ENCODE results near the gene TTC7B. TPM values are rescaled to one million over a fixed set of nuclear protein-coding genes. Genes with fewer than 3 reads are reported as not detected.

The TTC7B gene
- total RNA-seq, 1 donor from 2014 or later: 40.4 TPM

- H3K4me3 Mint-ChIP-seq: no peak overlapping the region
- H3K36me3 Mint-ChIP-seq: no peaks in the 10 kb centered on the region
- no peak for TF ChIP-seq CTCF (conservative IDR thresholded peaks at IDR 0.05)
- peak; percentile 47 for DNase-seq (ENCODE audit: extremely low spot score, unreplicated experiment)
- no peaks in the 10 kb centered on the region for H3K9me3 Mint-ChIP-seq
- no peaks in the 10 kb centered on the region for H3K27me3 Mint-ChIP-seq
- H3K4me1 Mint-ChIP-seq (ENCODE audit: unreplicated experiment): peaks cover 12% of the 10 kb centered on the region
- H3K27ac Mint-ChIP-seq: no peak overlapping the region
Measured at GRCh38 chr14:90489306-90489705, 326.9 kb downstream of the TTC7B start.

- DNase-seq (ENCODE audit: extremely low spot score, unreplicated experiment): peak; percentile 10
- Mint-ChIP-seq H3K36me3 (no peaks in the 10 kb centered on the region), H3K4me3 (no peak overlapping the region), H3K27ac (no peak overlapping the region), H3K9me3 (no peaks in the 10 kb centered on the region), H3K27me3 (no peaks in the 10 kb centered on the region), H3K4me1 (ENCODE audit: unreplicated experiment) (peaks cover 12% of the 10 kb centered on the region)
- TF ChIP-seq CTCF (conservative IDR thresholded peaks at IDR 0.05): no peak
Measured at GRCh38 chr14:90488256-90488655, 328.0 kb downstream of the TTC7B start.

GRCh38 chr14:90487462-90487861 lies 328.8 kb downstream of the TTC7B start:
- H3K4me3 Mint-ChIP-seq: no peak overlapping the region
- DNase-seq (ENCODE audit: extremely low spot score, unreplicated experiment): peak; percentile 37
- no peaks in the 10 kb centered on the region for H3K27me3 Mint-ChIP-seq
- no peak overlapping the region for H3K27ac Mint-ChIP-seq
- TF ChIP-seq CTCF (conservative IDR thresholded peaks at IDR 0.05): no peak
- no peaks in the 10 kb centered on the region for H3K9me3 Mint-ChIP-seq
- no peaks in the 10 kb centered on the region for H3K36me3 Mint-ChIP-seq
- H3K4me1 Mint-ChIP-seq (ENCODE audit: unreplicated experiment): peaks cover 12% of the 10 kb centered on the region

GRCh38 chr14:90487031-90487430 lies 329.2 kb downstream of the TTC7B start:
- H3K27me3 Mint-ChIP-seq: no peaks in the 10 kb centered on the region
- H3K4me3 Mint-ChIP-seq: no peak overlapping the region
- peaks cover 11% of the 10 kb centered on the region for H3K4me1 Mint-ChIP-seq (ENCODE audit: unreplicated experiment)
- no peaks in the 10 kb centered on the region for H3K36me3 Mint-ChIP-seq
- H3K9me3 Mint-ChIP-seq: no peaks in the 10 kb centered on the region
- H3K27ac Mint-ChIP-seq: no peak overlapping the region
- peak; percentile 65 for DNase-seq (ENCODE audit: extremely low spot score, unreplicated experiment)
- TF ChIP-seq CTCF (conservative IDR thresholded peaks at IDR 0.05): no peak

GRCh38 chr14:90484291-90484690 lies 331.9 kb downstream of the TTC7B start:
- no peak overlapping the region for H3K4me3 Mint-ChIP-seq
- H3K27ac Mint-ChIP-seq: no peak overlapping the region
- no peaks in the 10 kb centered on the region for H3K4me1 Mint-ChIP-seq (ENCODE audit: unreplicated experiment)
- no peak for TF ChIP-seq CTCF (conservative IDR thresholded peaks at IDR 0.05)
- peak; percentile 3 for DNase-seq (ENCODE audit: extremely low spot score, unreplicated experiment)
- H3K27me3 Mint-ChIP-seq: no peaks in the 10 kb centered on the region
- H3K36me3 Mint-ChIP-seq: no peaks in the 10 kb centered on the region
- peaks cover 3% of the 10 kb centered on the region for H3K9me3 Mint-ChIP-seq

- Mint-ChIP-seq H3K27ac (no peak overlapping the region), H3K4me3 (no peak overlapping the region), H3K9me3 (peaks cover 3% of the 10 kb centered on the region), H3K27me3 (no peaks in the 10 kb centered on the region), H3K4me1 (ENCODE audit: unreplicated experiment) (no peaks in the 10 kb centered on the region), H3K36me3 (no peaks in the 10 kb centered on the region)
- TF ChIP-seq CTCF (conservative IDR thresholded peaks at IDR 0.05): no peak
- DNase-seq (ENCODE audit: extremely low spot score, unreplicated experiment): peak; percentile 58
Measured at GRCh38 chr14:90483571-90483974, 332.7 kb downstream of the TTC7B start.

All from type B pancreatic cell (in vitro differentiated cells).